Measurements from ENCODE around the gene PTGFRN.
"Not testable (repeated sequence)": the region's sequence is repeated elsewhere in the genome, so short reads cannot be mapped to it uniquely, and the experiment has no call there.

Gene PTGFRN

GRCh38 chr1:116909512-116910378 lies at the start of gene PTGFRN:
PTGFRN (plus strand) TSS chr1:116909916; CDS start chr1:116910204, 288 bp downstream.
- Histone ChIP-seq H3K4me3 (peak within 1 kb of the TSS; percentile 88), H3K9me3 (ENCODE audit: low read depth, low read length) (no peaks in the 10 kb centered on the region), H3K27ac (no peak within 1 kb of the TSS), H3K9ac (ENCODE audit: insufficient read length) (peak within 1 kb of the TSS; percentile 82), H3K36me3 (ENCODE audit: insufficient read depth, low read length) (no peaks in the 10 kb centered on the region)
- DNase-seq (ENCODE audit: low read depth, low spot score): no peak
- TF ChIP-seq POLR2AphosphoS5 (IDR thresholded peaks at IDR 0.05; ENCODE audit: borderline replicate concordance, low read depth, low read length) (peak; percentile 52; the same call in 1 of the 2 replicates), EZH2 (IDR thresholded peaks at IDR 0.05) (no peak)

- not testable (repeated sequence) for DNase-seq (ENCODE audit: low read depth, low spot score); H3K9me3 ChIP-seq (ENCODE audit: low read depth, low read length); H3K36me3 ChIP-seq (ENCODE audit: insufficient read depth, low read length); H3K27ac ChIP-seq; H3K9ac ChIP-seq (ENCODE audit: insufficient read length); H3K4me3 ChIP-seq
These were observed 49.5 kb upstream of the PTGFRN start for GRCh38 chr1:116860167-116860566.

GRCh38 chr1:116861137-116861536 lies 48.6 kb upstream of the PTGFRN start:
- Histone ChIP-seq H3K9me3 (ENCODE audit: low read depth, low read length) (no peaks in the 10 kb centered on the region), H3K4me3 (no peak overlapping the region), H3K36me3 (ENCODE audit: insufficient read depth, low read length) (no peaks in the 10 kb centered on the region), H3K9ac (ENCODE audit: insufficient read length) (no peak overlapping the region), H3K27ac (no peak overlapping the region)
- no peak for TF ChIP-seq FOXP2 (optimal IDR thresholded peaks at IDR 0.05; ENCODE audit: control extremely low read depth, extremely low read length, insufficient read depth)
- DNase-seq (ENCODE audit: low read depth, low spot score): no peak

GRCh38 chr1:116863031-116863430 lies 46.7 kb upstream of the PTGFRN start:
- not testable (repeated sequence) for H3K9me3 ChIP-seq (ENCODE audit: low read depth, low read length); H3K27ac ChIP-seq; H3K4me3 ChIP-seq; H3K36me3 ChIP-seq (ENCODE audit: insufficient read depth, low read length); DNase-seq (ENCODE audit: low read depth, low spot score); H3K9ac ChIP-seq (ENCODE audit: insufficient read length)

GRCh38 chr1:116866478-116866877 lies 43.2 kb upstream of the PTGFRN start:
- H3K27ac ChIP-seq; H3K36me3 ChIP-seq (ENCODE audit: insufficient read depth, low read length); DNase-seq (ENCODE audit: low read depth, low spot score); H3K9ac ChIP-seq (ENCODE audit: insufficient read length); H3K4me3 ChIP-seq; H3K9me3 ChIP-seq (ENCODE audit: low read depth, low read length): not testable (repeated sequence)

GRCh38 chr1:116868385-116868784 lies 41.3 kb upstream of the PTGFRN start:
- DNase-seq (ENCODE audit: low read depth, low spot score): no peak
- Histone ChIP-seq H3K36me3 (ENCODE audit: insufficient read depth, low read length) (no peaks in the 10 kb centered on the region), H3K9ac (ENCODE audit: insufficient read length) (no peak overlapping the region), H3K27ac (no peak overlapping the region), H3K4me3 (no peak overlapping the region), H3K9me3 (ENCODE audit: low read depth, low read length) (no peaks in the 10 kb centered on the region)
- TF ChIP-seq EZH2 (IDR thresholded peaks at IDR 0.05): no peak
- no peak for TF ChIP-seq POLR2AphosphoS5 (IDR thresholded peaks at IDR 0.05; ENCODE audit: borderline replicate concordance, low read depth, low read length)
- no peak for TF ChIP-seq FOXP2 (optimal IDR thresholded peaks at IDR 0.05; ENCODE audit: control extremely low read depth, extremely low read length, insufficient read depth)

GRCh38 chr1:116869611-116870010 lies 40.1 kb upstream of the PTGFRN start:
- no peak overlapping the region for H3K27ac ChIP-seq
- TF ChIP-seq FOXP2 (optimal IDR thresholded peaks at IDR 0.05; ENCODE audit: control extremely low read depth, extremely low read length, insufficient read depth): no peak
- no peak for TF ChIP-seq POLR2AphosphoS5 (IDR thresholded peaks at IDR 0.05; ENCODE audit: borderline replicate concordance, low read depth, low read length)
- no peak for TF ChIP-seq EZH2 (IDR thresholded peaks at IDR 0.05)
- H3K36me3 ChIP-seq (ENCODE audit: insufficient read depth, low read length): no peaks in the 10 kb centered on the region
- no peaks in the 10 kb centered on the region for H3K9me3 ChIP-seq (ENCODE audit: low read depth, low read length)
- no peak overlapping the region for H3K9ac ChIP-seq (ENCODE audit: insufficient read length)
- DNase-seq (ENCODE audit: low read depth, low spot score): no peak
- no peak overlapping the region for H3K4me3 ChIP-seq

- DNase-seq (ENCODE audit: low read depth, low spot score): no peak
- TF ChIP-seq EZH2 (IDR thresholded peaks at IDR 0.05): no peak
These were observed 39.4 kb upstream of the PTGFRN start for GRCh38 chr1:116870300-116870699.

GRCh38 chr1:116871779-116872146 lies 38.0 kb upstream of the PTGFRN start:
- Histone ChIP-seq H3K9me3 (ENCODE audit: low read depth, low read length) (no peaks in the 10 kb centered on the region), H3K4me3 (no peak overlapping the region), H3K27ac (no peak overlapping the region), H3K36me3 (ENCODE audit: insufficient read depth, low read length) (no peaks in the 10 kb centered on the region), H3K9ac (ENCODE audit: insufficient read length) (no peak overlapping the region)
- DNase-seq (ENCODE audit: low read depth, low spot score): no peak
- TF ChIP-seq FOXP2 (optimal IDR thresholded peaks at IDR 0.05; ENCODE audit: control extremely low read depth, extremely low read length, insufficient read depth) (no peak), POLR2AphosphoS5 (IDR thresholded peaks at IDR 0.05; ENCODE audit: borderline replicate concordance, low read depth, low read length) (no peak), EZH2 (IDR thresholded peaks at IDR 0.05) (no peak)

More at GRCh38 chr1:116870300-116870699, 39.4 kb upstream of the PTGFRN start:
- H3K27ac ChIP-seq: no peak overlapping the region
- no peaks in the 10 kb centered on the region for H3K36me3 ChIP-seq (ENCODE audit: insufficient read depth, low read length)
- H3K9me3 ChIP-seq (ENCODE audit: low read depth, low read length): no peaks in the 10 kb centered on the region
- H3K4me3 ChIP-seq: no peak overlapping the region
- H3K9ac ChIP-seq (ENCODE audit: insufficient read length): no peak overlapping the region

All from SK-N-MC (cell line).